Measurements from ENCODE around the gene VPS13A.
A peak's percentile ranks its signal among the peaks of the same experiment; 100 is the strongest.

VPS13A gene

GRCh38 chr9:77375956-77376532 is 198.7 kb downstream of the VPS13A start:
- Histone ChIP-seq H3K27ac (ENCODE audit: low read depth, low read length) (no peak overlapping the region), H3K4ac (ENCODE audit: low read depth, low read length) (no peak overlapping the region), H2BK120ac (ENCODE audit: insufficient read depth, low read length, poor library complexity) (no peak overlapping the region), H4K12ac (ENCODE audit: low read depth, low read length) (no peak overlapping the region), H3K4me2 (ENCODE audit: low read length) (no peak overlapping the region), H4K8ac (ENCODE audit: low read depth, low read length) (no peak overlapping the region), H2AK5ac (ENCODE audit: low read length) (no peak overlapping the region), H3K18ac (ENCODE audit: low read length) (no peak overlapping the region), H2BK5ac (ENCODE audit: low read depth, low read length, poor library complexity) (no peak overlapping the region), H4K91ac (ENCODE audit: low read depth, low read length) (no peak overlapping the region), H3K36me3 (ENCODE audit: control insufficient read depth in 1 of 2, insufficient read depth in 2 of 2, low read length in 2 of 2) (peaks cover 0 to 3% of the 10 kb centered on the region in 2 experiments), H3K79me2 (ENCODE audit: control insufficient read depth, insufficient read depth, low read length, poor library complexity) (no peaks in the 10 kb centered on the region), H3K4me3 (ENCODE audit: low read depth, low read length) (no peak overlapping the region), H3K9me3 (ENCODE audit: insufficient read depth, low read depth, low read length) (no peaks in the 10 kb centered on the region), H3K23ac (ENCODE audit: low read length) (no peak overlapping the region), H3K4me1 (ENCODE audit: control insufficient read depth in 1 of 2, insufficient read depth in 2 of 2, low read length in 2 of 2) (no peaks in the 10 kb centered on the region), H3K79me1 (ENCODE audit: low read length) (no peaks in the 10 kb centered on the region), H3K14ac (ENCODE audit: low read length) (no peak overlapping the region), H3K9ac (ENCODE audit: low read length) (no peak overlapping the region), H3K27me3 (ENCODE audit: insufficient read depth, low read length) (no peaks in the 10 kb centered on the region), H2AFZ (ENCODE audit: insufficient read depth, low read length, poor library complexity) (no peak overlapping the region), H2BK12ac (ENCODE audit: low read length) (no peak overlapping the region)
- peak in 1 of 2 donors; percentile 2 for DNase-seq
- no CpG with 5 or more reads among the region's 6 CpGs for WGBS (ENCODE audit: extremely low coverage, insufficient coverage, insufficient read length)

- no peak overlapping the region for H3K4me2 ChIP-seq (ENCODE audit: low read length)
- no peak overlapping the region for H3K23ac ChIP-seq (ENCODE audit: low read length)
- no peak overlapping the region for H2BK12ac ChIP-seq (ENCODE audit: low read length)
- H4K91ac ChIP-seq (ENCODE audit: low read depth, low read length), result no peak overlapping the region
- H3K4me3 ChIP-seq (ENCODE audit: low read depth, low read length), result no peak overlapping the region
- no peaks in the 10 kb centered on the region for H3K4me1 ChIP-seq (ENCODE audit: control insufficient read depth in 1 of 2, insufficient read depth in 2 of 2, low read length in 2 of 2)
- no peak overlapping the region for H2BK120ac ChIP-seq (ENCODE audit: insufficient read depth, low read length, poor library complexity)
- no peaks in the 10 kb centered on the region for H3K27me3 ChIP-seq (ENCODE audit: insufficient read depth, low read length)
- H2AFZ ChIP-seq (ENCODE audit: insufficient read depth, low read length, poor library complexity), result no peak overlapping the region
- H3K14ac ChIP-seq (ENCODE audit: low read length), result no peak overlapping the region
- H4K8ac ChIP-seq (ENCODE audit: low read depth, low read length), result no peak overlapping the region
- no peak overlapping the region for H4K12ac ChIP-seq (ENCODE audit: low read depth, low read length)
- DNase-seq, result peak in 1 of 2 donors; percentile 30
- H3K79me2 ChIP-seq (ENCODE audit: control insufficient read depth, insufficient read depth, low read length, poor library complexity), result no peaks in the 10 kb centered on the region
- H3K27ac ChIP-seq (ENCODE audit: low read depth, low read length), result no peak overlapping the region
- no peaks in the 10 kb centered on the region for H3K79me1 ChIP-seq (ENCODE audit: low read length)
- H2BK5ac ChIP-seq (ENCODE audit: low read depth, low read length, poor library complexity), result no peak overlapping the region
- no peak overlapping the region for H2AK5ac ChIP-seq (ENCODE audit: low read length)
- H3K18ac ChIP-seq (ENCODE audit: low read length), result no peak overlapping the region
- no peaks in the 10 kb centered on the region for H3K9me3 ChIP-seq (ENCODE audit: insufficient read depth, low read depth, low read length)
- H3K36me3 ChIP-seq (ENCODE audit: control insufficient read depth in 1 of 2, insufficient read depth in 2 of 2, low read length in 2 of 2), result no peaks in the 10 kb centered on the region
- H3K4ac ChIP-seq (ENCODE audit: low read depth, low read length), result no peak overlapping the region
- no peak overlapping the region for H3K9ac ChIP-seq (ENCODE audit: low read length)
Measured at GRCh38 chr9:77384406-77384805, 207.1 kb downstream of the VPS13A start.

GRCh38 chr9:77386187-77386586 is 208.9 kb downstream of the VPS13A start:
- Histone ChIP-seq H3K79me2 (ENCODE audit: control insufficient read depth, insufficient read depth, low read length, poor library complexity) (no peaks in the 10 kb centered on the region), H2BK5ac (ENCODE audit: low read depth, low read length, poor library complexity) (no peak overlapping the region), H3K23ac (ENCODE audit: low read length) (no peak overlapping the region), H2AK5ac (ENCODE audit: low read length) (no peak overlapping the region), H3K18ac (ENCODE audit: low read length) (no peak overlapping the region), H3K4me2 (ENCODE audit: low read length) (no peak overlapping the region), H4K12ac (ENCODE audit: low read depth, low read length) (no peak overlapping the region), H4K91ac (ENCODE audit: low read depth, low read length) (no peak overlapping the region), H3K9me3 (ENCODE audit: insufficient read depth, low read depth, low read length) (no peaks in the 10 kb centered on the region), H3K79me1 (ENCODE audit: low read length) (no peaks in the 10 kb centered on the region), H3K4ac (ENCODE audit: low read depth, low read length) (no peak overlapping the region), H2BK120ac (ENCODE audit: insufficient read depth, low read length, poor library complexity) (no peak overlapping the region), H4K8ac (ENCODE audit: low read depth, low read length) (no peak overlapping the region), H3K36me3 (ENCODE audit: control insufficient read depth in 1 of 2, insufficient read depth in 2 of 2, low read length in 2 of 2) (no peaks in the 10 kb centered on the region), H3K27me3 (ENCODE audit: insufficient read depth, low read length) (no peaks in the 10 kb centered on the region), H3K14ac (ENCODE audit: low read length) (no peak overlapping the region), H2BK12ac (ENCODE audit: low read length) (no peak overlapping the region), H3K9ac (ENCODE audit: low read length) (no peak overlapping the region), H2AFZ (ENCODE audit: insufficient read depth, low read length, poor library complexity) (no peak overlapping the region), H3K4me1 (ENCODE audit: control insufficient read depth in 1 of 2, insufficient read depth in 2 of 2, low read length in 2 of 2) (no peaks in the 10 kb centered on the region), H3K27ac (ENCODE audit: low read depth, low read length) (no peak overlapping the region), H3K4me3 (ENCODE audit: low read depth, low read length) (no peak overlapping the region)
- WGBS (ENCODE audit: extremely low coverage, insufficient coverage, insufficient read length), result no CpG with 5 or more reads among the region's 1 CpG
- no peak for DNase-seq

GRCh38 chr9:77391834-77392233 is 214.5 kb downstream of the VPS13A start:
- no peaks in the 10 kb centered on the region for H3K79me2 ChIP-seq (ENCODE audit: control insufficient read depth, insufficient read depth, low read length, poor library complexity)

More at GRCh38 chr9:77391834-77392233, 214.5 kb downstream of the VPS13A start:
- Histone ChIP-seq H3K9me3 (ENCODE audit: insufficient read depth, low read depth, low read length) (no peaks in the 10 kb centered on the region), H3K36me3 (ENCODE audit: control insufficient read depth in 1 of 2, insufficient read depth in 2 of 2, low read length in 2 of 2) (no peaks in the 10 kb centered on the region), H4K12ac (ENCODE audit: low read depth, low read length) (no peak overlapping the region), H3K27ac (ENCODE audit: low read depth, low read length) (no peak overlapping the region), H3K4ac (ENCODE audit: low read depth, low read length) (no peak overlapping the region), H3K79me1 (ENCODE audit: low read length) (no peaks in the 10 kb centered on the region), H3K4me3 (ENCODE audit: low read depth, low read length) (no peak overlapping the region), H3K23ac (ENCODE audit: low read length) (no peak overlapping the region), H3K14ac (ENCODE audit: low read length) (no peak overlapping the region), H2AK5ac (ENCODE audit: low read length) (no peak overlapping the region), H4K8ac (ENCODE audit: low read depth, low read length) (no peak overlapping the region), H4K91ac (ENCODE audit: low read depth, low read length) (no peak overlapping the region), H2BK5ac (ENCODE audit: low read depth, low read length, poor library complexity) (no peak overlapping the region), H2BK12ac (ENCODE audit: low read length) (no peak overlapping the region), H3K4me2 (ENCODE audit: low read length) (no peak overlapping the region), H3K4me1 (ENCODE audit: control insufficient read depth in 1 of 2, insufficient read depth in 2 of 2, low read length in 2 of 2) (no peaks in the 10 kb centered on the region), H2BK120ac (ENCODE audit: insufficient read depth, low read length, poor library complexity) (no peak overlapping the region), H3K9ac (ENCODE audit: low read length) (no peak overlapping the region), H3K18ac (ENCODE audit: low read length) (no peak overlapping the region), H2AFZ (ENCODE audit: insufficient read depth, low read length, poor library complexity) (no peak overlapping the region), H3K27me3 (ENCODE audit: insufficient read depth, low read length) (no peaks in the 10 kb centered on the region)
- no CpG with 5 or more reads among the region's 3 CpGs for WGBS (ENCODE audit: extremely low coverage, insufficient coverage, insufficient read length)
- DNase-seq, result no peak

All from trophoblast cell (in vitro differentiated cells and primary cell).